ENCODE measurements around the gene LSR.

The LSR gene

GRCh38 chr19:35310811-35311465 lies 62.1 kb downstream of the LSR start:
- Histone ChIP-seq H3K27ac (ENCODE audit: insufficient read depth, low read length, poor library complexity, severe bottlenecking) (no peak overlapping the region), H3K27me3 (replicated peaks; ENCODE audit: control insufficient read depth, insufficient read depth, low read length, poor library complexity, severe bottlenecking) (no peaks in the 10 kb centered on the region), H3K4me3 (ENCODE audit: insufficient read depth, low read depth, low read length, poor library complexity, severe bottlenecking) (no peak overlapping the region), H3K4me1 (ENCODE audit: control insufficient read depth, insufficient read depth, low read length, poor library complexity, severe bottlenecking) (no peaks in the 10 kb centered on the region), H3K9me3 (ENCODE audit: control insufficient read depth, low read length) (no peaks in the 10 kb centered on the region), H3K36me3 (ENCODE audit: control insufficient read depth, insufficient read depth, low read length) (no peaks in the 10 kb centered on the region)
- DNase-seq, result no peak

- Histone ChIP-seq H3K27ac (ENCODE audit: insufficient read depth, low read length, poor library complexity, severe bottlenecking) (no peak overlapping the region), H3K4me3 (ENCODE audit: insufficient read depth, low read depth, low read length, poor library complexity, severe bottlenecking) (no peak overlapping the region), H3K36me3 (ENCODE audit: control insufficient read depth, insufficient read depth, low read length) (no peaks in the 10 kb centered on the region), H3K9me3 (ENCODE audit: control insufficient read depth, low read length) (no peaks in the 10 kb centered on the region), H3K27me3 (replicated peaks; ENCODE audit: control insufficient read depth, insufficient read depth, low read length, poor library complexity, severe bottlenecking) (no peaks in the 10 kb centered on the region), H3K4me1 (ENCODE audit: control insufficient read depth, insufficient read depth, low read length, poor library complexity, severe bottlenecking) (no peaks in the 10 kb centered on the region)
- DNase-seq, result no peak
Observed at GRCh38 chr19:35311901-35312665, 63.3 kb downstream of the LSR start.

- H3K27me3 ChIP-seq (replicated peaks; ENCODE audit: control insufficient read depth, insufficient read depth, low read length, poor library complexity, severe bottlenecking), result no peaks in the 10 kb centered on the region
- H3K9me3 ChIP-seq (ENCODE audit: control insufficient read depth, low read length), result no peaks in the 10 kb centered on the region
- H3K4me1 ChIP-seq (ENCODE audit: control insufficient read depth, insufficient read depth, low read length, poor library complexity, severe bottlenecking), result no peaks in the 10 kb centered on the region
- H3K4me3 ChIP-seq (ENCODE audit: insufficient read depth, low read depth, low read length, poor library complexity, severe bottlenecking), result no peak overlapping the region
- no peak overlapping the region for H3K27ac ChIP-seq (ENCODE audit: insufficient read depth, low read length, poor library complexity, severe bottlenecking)
- no peaks in the 10 kb centered on the region for H3K36me3 ChIP-seq (ENCODE audit: control insufficient read depth, insufficient read depth, low read length)
- DNase-seq, result no peak
Observed at GRCh38 chr19:35313587-35313986, 64.8 kb downstream of the LSR start.

GRCh38 chr19:35314031-35314430 lies 65.2 kb downstream of the LSR start:
- DNase-seq, result no peak
- Histone ChIP-seq H3K4me1 (ENCODE audit: control insufficient read depth, insufficient read depth, low read length, poor library complexity, severe bottlenecking) (peaks cover 3% of the 10 kb centered on the region), H3K9me3 (ENCODE audit: control insufficient read depth, low read length) (no peaks in the 10 kb centered on the region), H3K4me3 (ENCODE audit: insufficient read depth, low read depth, low read length, poor library complexity, severe bottlenecking) (no peak overlapping the region), H3K27ac (ENCODE audit: insufficient read depth, low read length, poor library complexity, severe bottlenecking) (no peak overlapping the region), H3K27me3 (replicated peaks; ENCODE audit: control insufficient read depth, insufficient read depth, low read length, poor library complexity, severe bottlenecking) (no peaks in the 10 kb centered on the region), H3K36me3 (ENCODE audit: control insufficient read depth, insufficient read depth, low read length) (no peaks in the 10 kb centered on the region)

GRCh38 chr19:35314858-35315470 lies 66.2 kb downstream of the LSR start:
- Histone ChIP-seq H3K27ac (ENCODE audit: insufficient read depth, low read length, poor library complexity, severe bottlenecking) (no peak overlapping the region), H3K27me3 (replicated peaks; ENCODE audit: control insufficient read depth, insufficient read depth, low read length, poor library complexity, severe bottlenecking) (no peaks in the 10 kb centered on the region), H3K9me3 (ENCODE audit: control insufficient read depth, low read length) (no peaks in the 10 kb centered on the region), H3K4me3 (ENCODE audit: insufficient read depth, low read depth, low read length, poor library complexity, severe bottlenecking) (no peak overlapping the region), H3K36me3 (ENCODE audit: control insufficient read depth, insufficient read depth, low read length) (no peaks in the 10 kb centered on the region), H3K4me1 (ENCODE audit: control insufficient read depth, insufficient read depth, low read length, poor library complexity, severe bottlenecking) (peaks cover 5% of the 10 kb centered on the region)
- DNase-seq, result no peak

GRCh38 chr19:35315883-35316282 lies 67.1 kb downstream of the LSR start:
- peaks cover 5% of the 10 kb centered on the region for H3K4me1 ChIP-seq (ENCODE audit: control insufficient read depth, insufficient read depth, low read length, poor library complexity, severe bottlenecking)
- H3K27ac ChIP-seq (ENCODE audit: insufficient read depth, low read length, poor library complexity, severe bottlenecking), result no peak overlapping the region
- no peaks in the 10 kb centered on the region for H3K9me3 ChIP-seq (ENCODE audit: control insufficient read depth, low read length)
- H3K27me3 ChIP-seq (replicated peaks; ENCODE audit: control insufficient read depth, insufficient read depth, low read length, poor library complexity, severe bottlenecking), result no peaks in the 10 kb centered on the region
- no peak for DNase-seq
- H3K36me3 ChIP-seq (ENCODE audit: control insufficient read depth, insufficient read depth, low read length), result no peaks in the 10 kb centered on the region
- H3K4me3 ChIP-seq (ENCODE audit: insufficient read depth, low read depth, low read length, poor library complexity, severe bottlenecking), result no peak overlapping the region

GRCh38 chr19:35316560-35316959 lies 67.8 kb downstream of the LSR start:
- H3K36me3 ChIP-seq (ENCODE audit: control insufficient read depth, insufficient read depth, low read length), result no peaks in the 10 kb centered on the region
- H3K27me3 ChIP-seq (replicated peaks; ENCODE audit: control insufficient read depth, insufficient read depth, low read length, poor library complexity, severe bottlenecking), result no peaks in the 10 kb centered on the region
- H3K9me3 ChIP-seq (ENCODE audit: control insufficient read depth, low read length), result no peaks in the 10 kb centered on the region
- H3K27ac ChIP-seq (ENCODE audit: insufficient read depth, low read length, poor library complexity, severe bottlenecking), result no peak overlapping the region
- no peak overlapping the region for H3K4me3 ChIP-seq (ENCODE audit: insufficient read depth, low read depth, low read length, poor library complexity, severe bottlenecking)
- H3K4me1 ChIP-seq (ENCODE audit: control insufficient read depth, insufficient read depth, low read length, poor library complexity, severe bottlenecking), result peaks cover 5% of the 10 kb centered on the region
- no peak for DNase-seq

Data from effector memory CD4-positive, alpha-beta T cell (primary cell).